SJCRH30 (cell line): ENCODE measurements around the gene CYSTM1. TPM values are rescaled to one million over a fixed set of nuclear protein-coding genes. Genes with fewer than 3 reads are reported as not detected.

ENCODE experiments used
- DNase-seq, 2 experiments: peaks; one replicate each; pipeline ENCODE4 v3.0.0-alpha.2; 2015 to 2020
- H3K27ac ChIP-seq: fragments of 250-450 bp; sonication (Bioruptor Pico); 2 replicates; pipeline ENCODE4 v1.5.1; 2020; ENCODE audit warnings: mild to moderate bottlenecking, moderate library complexity
- H3K27me3 ChIP-seq: fragments of 250-450 bp; sonication (Bioruptor Pico); 2 replicates; pipeline ENCODE4 v1.5.1; 2020; ENCODE audit warnings: mild to moderate bottlenecking, moderate library complexity
- H3K36me3 ChIP-seq: fragments of 250-450 bp; sonication (Bioruptor Pico); 2 replicates; pipeline ENCODE4 v1.5.1; 2020; ENCODE audit warnings: mild to moderate bottlenecking, moderate library complexity
- H3K4me1 ChIP-seq: fragments of 250-450 bp; sonication (Bioruptor Pico); 2 replicates; pipeline ENCODE4 v1.5.1; 2020; ENCODE audit warnings: mild to moderate bottlenecking, moderate library complexity
- H3K4me3 ChIP-seq: fragments of 250-450 bp; sonication (Bioruptor Pico); 2 replicates; pipeline ENCODE4 v1.5.1; 2020; ENCODE audit warnings: mild to moderate bottlenecking, moderate library complexity
- H3K9me3 ChIP-seq: fragments of 250-450 bp; sonication (Bioruptor Pico); replicated peaks from 2 replicates; pipeline ENCODE4 v1.5.1; 2020; ENCODE audit warnings: mild to moderate bottlenecking, moderate library complexity
- total RNA-seq: library from RNA; depleted of rRNA; stranded (reverse); fragments of >200 nt; shearing (Covaris generic); gene quantifications from 2 replicates; pipeline ENCODE4 v1.2.3, GENCODE V29; 2014

Gene CYSTM1
- total RNA-seq, 1 experiment from 2014 or later = 10.5 TPM

DNA sequence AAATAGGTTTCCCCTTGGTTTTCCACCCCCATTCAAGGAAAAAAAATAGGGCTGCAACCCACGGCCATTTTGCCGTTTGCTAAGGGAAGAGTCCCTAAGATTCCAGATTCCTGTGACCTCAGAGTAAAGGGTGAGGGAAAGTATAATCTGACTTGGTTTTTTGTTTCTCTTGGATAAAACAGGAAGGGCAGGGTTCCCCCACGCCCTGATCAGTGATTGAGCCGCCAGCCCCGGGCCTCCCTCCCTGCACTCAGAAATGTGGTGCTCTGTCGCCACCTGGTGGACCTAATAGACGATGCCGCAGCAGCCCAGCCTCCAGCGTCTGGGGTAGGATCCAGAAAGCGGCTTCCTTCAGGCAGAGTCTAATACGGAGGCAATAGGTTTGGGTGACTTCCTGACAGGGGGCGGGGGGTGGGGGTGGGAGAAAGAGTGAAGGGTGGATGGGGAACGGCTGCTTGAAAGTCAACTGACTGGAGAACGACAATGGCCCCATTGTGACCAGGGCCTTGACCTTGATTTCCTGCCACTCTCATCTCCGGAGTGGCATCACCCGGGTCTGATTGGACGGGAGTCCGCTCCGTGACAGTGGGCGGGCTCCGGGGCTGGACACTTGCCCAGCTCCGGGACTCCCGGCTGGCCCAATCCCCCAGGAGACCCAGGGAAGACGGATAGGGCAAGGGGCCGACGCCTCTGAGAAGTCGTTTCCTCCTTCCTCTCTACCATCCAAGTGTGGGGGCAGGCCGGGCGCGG is 17.8 kb upstream of the CYSTM1 start:
- H3K27ac ChIP-seq = no peak overlapping the region
- no peaks in the 10 kb centered on the region; the same call in 1 of the 2 replicates for H3K9me3 ChIP-seq
- H3K4me1 ChIP-seq = no peaks in the 10 kb centered on the region
- H3K27me3 ChIP-seq = peaks cover 6% of the 10 kb centered on the region
- peak; percentile 82 to 93 for DNase-seq
- no peaks in the 10 kb centered on the region for H3K36me3 ChIP-seq
- H3K4me3 ChIP-seq = peak overlapping the region; percentile 55

DNA sequence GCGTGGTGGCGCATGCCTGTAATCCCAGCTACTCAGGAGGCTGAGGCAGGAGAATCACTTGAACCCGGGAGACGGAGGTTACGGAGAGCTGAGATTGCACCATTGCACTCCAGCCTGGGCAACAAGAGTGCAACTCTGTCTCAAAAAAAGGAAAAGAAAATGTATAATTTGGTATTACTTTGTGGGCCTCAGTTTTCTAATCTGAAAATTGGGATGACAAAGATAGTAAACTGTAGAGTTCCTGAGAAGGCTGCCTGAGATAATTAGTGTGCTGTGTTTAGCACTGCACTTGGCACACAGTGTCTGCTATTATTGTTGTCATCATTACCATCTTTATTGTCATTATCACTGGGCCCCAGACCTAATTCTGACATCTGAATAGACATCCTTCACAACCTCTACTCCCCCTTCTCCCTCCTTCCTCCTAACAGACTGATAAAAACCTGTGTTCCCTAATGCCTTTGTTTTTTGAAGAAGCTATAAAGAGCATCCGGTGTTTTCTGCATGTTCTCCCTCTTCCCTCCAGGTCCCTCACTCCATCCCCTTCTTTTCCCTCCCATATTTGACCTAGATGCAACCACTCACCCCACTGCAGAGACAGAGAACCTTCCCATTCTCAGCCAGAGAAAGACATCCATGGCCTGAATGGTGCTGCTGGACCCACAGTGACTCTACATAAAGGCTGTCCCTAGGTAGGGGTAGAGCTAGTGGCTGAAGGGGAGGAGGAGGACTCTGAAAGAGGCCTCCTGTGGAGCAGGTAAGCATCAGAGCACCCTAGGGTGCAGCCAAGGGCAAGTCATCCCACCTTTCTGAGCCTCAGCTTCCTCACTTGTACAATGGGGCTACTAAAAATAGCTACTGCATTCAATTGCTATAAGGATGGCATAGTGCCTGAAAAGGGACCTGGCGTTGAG is 15.7 kb upstream of the CYSTM1 start:
- Histone ChIP-seq H3K27me3 (peaks cover 6% of the 10 kb centered on the region), H3K4me3 (no peak overlapping the region)
- DNase-seq = no peak

DNA sequence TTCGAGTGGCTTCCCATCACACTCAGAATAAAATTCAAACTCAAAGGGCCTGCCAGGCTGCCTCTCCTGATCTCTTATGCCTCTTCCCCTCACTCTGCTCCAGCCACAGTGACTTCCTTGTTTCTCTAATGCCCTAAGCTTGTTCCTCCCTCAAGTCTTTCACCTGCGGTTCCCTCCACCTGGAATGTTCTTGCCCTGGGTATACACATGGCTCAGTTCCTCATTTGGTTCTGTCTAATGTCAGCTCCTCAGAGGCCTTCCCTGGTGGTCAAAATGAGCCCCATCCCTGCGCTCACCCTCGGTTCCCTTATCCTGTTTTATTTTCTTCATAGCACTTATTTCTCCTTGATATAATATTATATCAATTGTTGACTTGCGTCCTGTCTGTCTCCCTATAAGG is 12.7 kb upstream of the CYSTM1 start:
- DNase-seq = no peak
- H3K27me3 ChIP-seq = peaks cover 6% of the 10 kb centered on the region; the same call in 1 of the 2 replicates
- H3K36me3 ChIP-seq = no peaks in the 10 kb centered on the region
- no peaks in the 10 kb centered on the region for H3K4me1 ChIP-seq
- no peaks in the 10 kb centered on the region; the same call in 1 of the 2 replicates for H3K9me3 ChIP-seq
- H3K27ac ChIP-seq = no peak overlapping the region
- H3K4me3 ChIP-seq = no peak overlapping the region

More for the DNA sequence above, 15.7 kb upstream of the CYSTM1 start:
- no peak overlapping the region for H3K27ac ChIP-seq
- no peaks in the 10 kb centered on the region; the same call in 1 of the 2 replicates for H3K9me3 ChIP-seq
- H3K36me3 ChIP-seq = no peaks in the 10 kb centered on the region
- no peaks in the 10 kb centered on the region for H3K4me1 ChIP-seq

DNA sequence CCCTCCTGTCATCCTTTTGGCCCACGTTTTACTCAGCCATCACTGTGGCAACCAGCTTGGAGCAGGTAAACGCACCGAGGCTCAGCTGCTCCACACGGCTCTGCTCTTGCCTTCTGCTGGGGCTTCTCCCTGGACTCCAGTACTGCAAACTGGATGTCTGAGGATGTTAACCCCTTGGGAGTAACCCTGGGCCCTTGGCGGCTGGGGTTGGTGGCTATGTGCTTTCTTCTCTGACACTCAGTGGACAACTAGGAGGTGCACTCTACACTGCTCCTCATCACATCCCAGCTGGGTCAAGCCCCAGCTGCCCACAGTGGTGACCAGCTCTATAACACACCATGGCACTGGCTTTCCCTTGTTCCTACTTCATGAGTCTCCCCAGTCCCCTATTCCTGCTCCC is 12.2 kb upstream of the CYSTM1 start:
- no peaks in the 10 kb centered on the region for H3K36me3 ChIP-seq
- H3K4me1 ChIP-seq = no peaks in the 10 kb centered on the region
- H3K9me3 ChIP-seq = no peaks in the 10 kb centered on the region; the same call in 1 of the 2 replicates
- no peak overlapping the region for H3K27ac ChIP-seq
- peaks cover 6% of the 10 kb centered on the region; the same call in 1 of the 2 replicates for H3K27me3 ChIP-seq
- no peak for DNase-seq
- no peak overlapping the region for H3K4me3 ChIP-seq

DNA sequence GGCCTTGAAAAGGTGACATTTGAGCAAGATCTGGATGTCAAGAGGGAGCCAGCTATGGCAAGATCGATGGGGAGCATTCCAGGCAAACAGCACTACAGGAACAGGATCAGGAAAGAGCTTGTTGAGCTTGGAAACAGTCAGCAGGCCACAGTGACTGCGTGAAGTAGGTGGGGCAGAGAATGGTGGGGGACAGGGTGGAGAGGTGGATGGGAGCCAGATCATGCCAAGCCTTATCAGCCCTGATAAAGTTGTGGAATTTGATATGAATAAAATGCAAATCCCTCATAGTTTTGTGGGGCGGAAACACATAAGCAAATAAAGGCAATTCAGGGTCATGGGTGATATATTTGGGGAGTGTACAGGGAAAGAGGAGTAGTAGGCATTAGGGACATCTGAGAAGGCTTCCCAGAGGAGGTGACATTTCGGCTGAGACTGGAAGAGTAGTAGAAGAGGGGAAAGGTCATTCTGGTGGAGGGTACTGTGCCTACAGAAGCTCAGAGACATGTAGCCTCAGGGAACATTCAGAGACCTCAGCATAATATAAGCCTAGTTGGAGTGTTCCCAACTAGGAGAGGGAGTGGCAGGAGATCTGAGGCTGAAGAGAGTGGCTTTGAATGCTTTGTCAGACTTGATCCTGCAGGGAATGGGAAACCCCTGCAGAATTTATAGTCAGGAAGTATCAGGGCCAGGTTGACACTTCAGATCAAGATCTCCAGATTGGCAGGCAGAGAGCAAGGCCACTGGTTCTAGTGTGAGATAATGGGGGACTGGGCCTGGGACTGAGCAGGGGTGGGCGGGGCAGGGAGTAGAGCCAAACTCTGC is 9.7 kb upstream of the CYSTM1 start:
- Histone ChIP-seq H3K27me3 (peaks cover 6% of the 10 kb centered on the region; the same call in 1 of the 2 replicates), H3K36me3 (no peaks in the 10 kb centered on the region), H3K27ac (no peak overlapping the region), H3K4me3 (no peak overlapping the region), H3K9me3 (no peaks in the 10 kb centered on the region; the same call in 1 of the 2 replicates), H3K4me1 (no peaks in the 10 kb centered on the region)
- DNase-seq = no peak

DNA sequence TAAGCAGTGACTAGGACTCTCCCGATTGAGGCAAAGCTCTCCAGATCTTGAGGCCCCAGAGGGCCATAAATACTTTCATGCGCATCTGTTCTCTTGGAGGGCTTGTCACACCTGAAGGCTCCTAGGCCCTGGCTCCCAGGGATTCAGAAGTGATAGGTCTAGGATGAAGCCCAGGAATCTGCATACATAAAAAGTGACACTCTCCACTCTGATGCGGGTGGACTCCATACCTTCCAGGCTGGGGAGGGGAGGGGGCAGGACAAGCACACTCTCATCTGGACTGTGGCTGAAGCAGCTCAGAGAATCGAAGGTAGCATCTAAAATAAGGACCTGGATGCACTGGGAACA is 9.1 kb upstream of the CYSTM1 start:
- no peak overlapping the region for H3K27ac ChIP-seq
- H3K4me3 ChIP-seq = no peak overlapping the region
- peaks cover 6% of the 10 kb centered on the region; the same call in 1 of the 2 replicates for H3K27me3 ChIP-seq
- H3K36me3 ChIP-seq = no peaks in the 10 kb centered on the region
- DNase-seq = no peak
- H3K4me1 ChIP-seq = no peaks in the 10 kb centered on the region
- no peaks in the 10 kb centered on the region for H3K9me3 ChIP-seq

DNA sequence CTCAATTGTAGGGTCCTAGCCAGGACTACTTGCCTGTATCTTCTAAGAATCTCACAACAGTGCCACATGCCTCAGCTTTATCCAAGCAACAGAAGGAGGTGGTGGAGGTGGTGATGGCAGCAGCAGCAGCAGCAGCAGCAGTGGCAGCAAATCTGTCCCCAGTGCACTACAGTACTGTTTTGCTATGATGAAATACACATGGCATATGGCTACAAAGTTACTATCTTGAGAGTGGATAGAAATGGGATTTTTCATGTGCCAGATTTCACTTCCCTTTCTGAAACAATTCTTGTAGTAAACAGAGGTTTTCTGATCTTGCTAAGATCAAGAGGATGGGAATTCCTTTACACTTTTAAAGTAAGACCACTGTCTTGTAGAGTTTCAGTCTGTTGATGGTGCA is 8.1 kb upstream of the CYSTM1 start:
- no peak for DNase-seq
- Histone ChIP-seq H3K9me3 (no peaks in the 10 kb centered on the region), H3K27ac (no peak overlapping the region), H3K4me1 (no peaks in the 10 kb centered on the region), H3K36me3 (no peaks in the 10 kb centered on the region), H3K4me3 (no peak overlapping the region), H3K27me3 (no peaks in the 10 kb centered on the region)

- Histone ChIP-seq H3K27ac (no peak overlapping the region), H3K4me3 (no peak overlapping the region), H3K9me3 (no peaks in the 10 kb centered on the region), H3K36me3 (no peaks in the 10 kb centered on the region), H3K4me1 (no peaks in the 10 kb centered on the region), H3K27me3 (no peaks in the 10 kb centered on the region)
- DNase-seq = no peak
Observed at GRCh38 chr5:140168371-140168770, 6.6 kb upstream of the CYSTM1 start.

DNA sequence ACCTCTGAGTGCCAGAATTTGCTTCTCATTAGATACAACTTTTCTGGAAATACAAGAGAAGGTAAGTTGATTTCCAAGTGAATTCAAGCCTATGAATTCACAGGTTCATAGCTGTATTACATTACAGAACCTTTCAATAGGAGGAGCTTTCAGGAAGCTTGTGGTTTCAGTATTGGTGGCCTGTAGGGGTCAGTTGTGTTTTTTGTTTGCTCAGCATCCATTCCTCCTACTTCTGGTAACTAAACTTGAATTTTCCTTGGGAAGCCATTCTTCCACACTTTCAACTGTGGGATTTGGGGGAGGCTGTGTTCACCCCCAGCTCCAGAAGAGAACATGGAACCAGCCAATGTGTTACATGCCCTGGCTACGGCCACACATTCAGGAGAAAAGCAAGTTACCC is 5.6 kb upstream of the CYSTM1 start:
- Histone ChIP-seq H3K27me3 (no peaks in the 10 kb centered on the region), H3K36me3 (no peaks in the 10 kb centered on the region), H3K4me1 (no peaks in the 10 kb centered on the region), H3K9me3 (no peaks in the 10 kb centered on the region), H3K27ac (no peak overlapping the region), H3K4me3 (no peak overlapping the region)
- no peak for DNase-seq

- H3K9me3 ChIP-seq = no peaks in the 10 kb centered on the region
- no peaks in the 10 kb centered on the region for H3K27me3 ChIP-seq
- no peak for DNase-seq
- H3K4me3 ChIP-seq = no peak overlapping the region
- no peak overlapping the region for H3K27ac ChIP-seq
- H3K4me1 ChIP-seq = no peaks in the 10 kb centered on the region
- no peaks in the 10 kb centered on the region for H3K36me3 ChIP-seq
Observed at GRCh38 chr5:140172483-140172882, 2.5 kb upstream of the CYSTM1 start.

- no peak overlapping the region for H3K27ac ChIP-seq
- peak overlapping the region; percentile 66; the same call in 1 of the 2 replicates for H3K4me3 ChIP-seq
- no peaks in the 10 kb centered on the region for H3K36me3 ChIP-seq
- no peaks in the 10 kb centered on the region for H3K27me3 ChIP-seq
- no peak for DNase-seq
- H3K4me1 ChIP-seq = no peaks in the 10 kb centered on the region
- no peaks in the 10 kb centered on the region for H3K9me3 ChIP-seq
Observed at GRCh38 chr5:140174014-140174413, 974 bp upstream of the CYSTM1 start.

- Histone ChIP-seq H3K4me3 (peak overlapping the region; percentile 66), H3K27ac (peak overlapping the region; percentile 13), H3K9me3 (no peaks in the 10 kb centered on the region), H3K36me3 (no peaks in the 10 kb centered on the region), H3K4me1 (no peaks in the 10 kb centered on the region), H3K27me3 (no peaks in the 10 kb centered on the region)
- DNase-seq = peak; percentile 75 to 84
Observed at GRCh38 chr5:140175367-140176030, 511 bp downstream of the CYSTM1 start.

DNA sequence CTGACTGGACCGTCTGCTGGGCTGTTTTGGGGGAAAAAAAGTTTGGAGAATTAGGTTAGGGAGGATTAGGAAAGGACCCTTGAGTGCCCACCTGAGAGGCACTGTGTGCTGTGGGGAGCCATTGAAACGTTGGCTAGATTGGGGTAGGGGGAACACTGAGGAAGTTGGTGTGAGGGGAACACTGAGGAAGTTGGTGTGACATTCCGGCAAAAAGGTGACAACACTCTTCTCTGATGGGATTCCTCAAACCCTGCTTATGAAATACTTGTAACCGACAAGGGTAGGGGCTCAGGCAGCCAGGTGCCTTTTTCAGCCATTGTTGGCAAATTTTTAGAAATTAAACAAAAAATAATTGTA is 1.0 kb downstream of the CYSTM1 start:
- no peaks in the 10 kb centered on the region for H3K9me3 ChIP-seq
- no peaks in the 10 kb centered on the region for H3K36me3 ChIP-seq
- H3K27me3 ChIP-seq = no peaks in the 10 kb centered on the region
- H3K27ac ChIP-seq = peak overlapping the region; percentile 13
- DNase-seq = no peak
- no peaks in the 10 kb centered on the region for H3K4me1 ChIP-seq
- peak overlapping the region; percentile 66 for H3K4me3 ChIP-seq

GRCh38 chr5:140178086-140178410 is 3.1 kb downstream of the CYSTM1 start:
- H3K27ac ChIP-seq = no peak overlapping the region
- H3K27me3 ChIP-seq = no peaks in the 10 kb centered on the region
- no peak overlapping the region for H3K4me3 ChIP-seq
- no peaks in the 10 kb centered on the region for H3K4me1 ChIP-seq
- H3K36me3 ChIP-seq = no peaks in the 10 kb centered on the region
- no peaks in the 10 kb centered on the region for H3K9me3 ChIP-seq
- no peak for DNase-seq
